HL-60/S4 (cell line): Measurements from ENCODE around the gene TCEA3.

Source experiments
- in situ Hi-C: fragments of 300-500 bp; cut with MboI; formaldehyde crosslinking; loops from 2 replicates; pipeline ENCODE4 v1.14.3; 2022; ENCODE audit warnings: low sequenced_read_pairs

TCEA3 gene

DNA sequence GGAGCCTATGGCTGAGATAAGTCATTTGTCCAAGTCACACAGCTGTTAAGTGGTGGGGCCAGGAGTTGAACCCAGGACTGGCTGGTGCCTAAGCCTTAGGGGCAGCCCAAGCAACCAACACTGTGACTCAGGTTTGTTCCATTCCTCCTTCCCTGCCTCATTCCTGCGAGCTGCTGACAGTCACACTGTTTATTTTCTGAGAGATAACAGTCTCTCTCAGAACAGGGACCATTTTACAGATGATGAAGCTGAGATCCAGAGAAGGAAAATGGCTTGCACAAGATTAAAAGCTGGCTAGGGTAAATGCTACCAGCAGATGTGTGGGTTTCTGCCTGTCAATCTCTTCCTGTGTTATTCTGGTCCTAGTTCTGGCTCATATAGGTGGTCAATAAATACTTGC lies 24.3 kb upstream of the TCEA3 start:
- in situ Hi-C loops = no loop called here

DNA sequence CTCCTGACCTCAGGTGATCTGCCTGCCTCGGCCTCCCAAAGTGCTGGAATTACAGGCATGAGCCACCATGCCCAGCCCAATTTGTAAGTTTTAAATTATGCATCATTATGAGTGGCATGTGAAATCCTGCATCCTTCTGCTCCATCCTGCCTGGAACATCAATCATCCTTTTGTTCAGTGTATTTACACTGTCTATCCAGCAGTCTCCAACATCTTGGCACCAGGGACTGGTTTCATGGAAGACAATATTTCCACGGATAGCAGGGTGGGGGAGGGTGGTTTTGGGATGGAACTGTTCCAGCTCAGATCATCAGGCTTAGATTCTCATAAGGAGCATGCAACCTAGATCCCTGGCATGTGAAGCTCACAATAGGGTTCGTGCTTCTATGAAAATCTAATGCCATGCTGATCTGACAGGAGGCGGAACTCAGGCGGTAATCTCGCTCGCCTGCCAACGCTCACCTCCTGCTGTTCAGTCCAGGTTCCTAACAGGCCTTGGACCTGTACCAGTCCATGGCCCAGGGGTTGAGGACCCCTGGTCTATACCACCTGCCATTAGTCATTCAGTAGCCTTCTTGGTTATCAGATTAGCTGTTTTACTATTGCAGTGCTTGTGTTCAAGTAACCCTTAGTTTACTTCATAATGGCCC lies 22.2 kb upstream of the TCEA3 start:
- in situ Hi-C loops = no loop called here

DNA sequence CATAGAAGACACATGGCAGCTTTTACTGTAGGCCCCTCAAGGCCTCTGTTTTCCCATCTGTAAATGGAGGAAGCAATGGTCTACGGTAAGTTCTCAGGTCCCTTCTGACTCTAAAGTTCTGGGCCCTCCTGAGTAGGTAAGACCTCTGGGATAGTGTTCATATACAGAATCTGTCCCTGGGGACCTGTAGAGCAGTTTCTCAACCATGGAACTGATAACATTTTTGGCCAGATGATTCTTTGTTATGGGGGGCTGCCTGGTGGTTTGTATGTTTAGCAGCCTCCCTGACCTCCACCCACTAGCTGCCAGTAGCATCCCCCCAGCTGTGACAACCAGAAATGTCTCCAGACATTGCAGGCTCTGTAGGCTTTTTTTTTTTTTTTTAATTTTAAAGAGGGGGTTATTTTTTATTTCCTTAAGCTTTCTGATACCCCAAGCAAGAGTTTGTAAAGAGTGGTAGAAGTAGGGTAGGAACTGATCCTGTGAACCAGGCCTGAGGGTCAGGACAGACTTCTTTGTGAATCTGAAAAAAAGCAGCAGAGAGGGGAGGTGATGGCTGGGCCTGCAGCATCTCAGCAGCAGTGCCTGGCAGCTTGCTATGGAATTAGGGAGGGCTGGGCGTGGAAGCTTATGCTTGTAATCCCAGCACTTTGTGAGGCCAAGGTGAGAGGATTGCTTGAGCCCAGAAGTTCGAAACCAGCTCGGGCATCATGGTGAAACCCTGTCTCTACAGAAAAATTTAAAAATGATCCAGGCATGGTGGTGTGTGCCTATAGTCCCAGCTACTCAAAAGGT lies 20.2 kb upstream of the TCEA3 start:
- in situ Hi-C loops = no loop called here

- in situ Hi-C loops = no loop called here
Measured at GRCh38 chr1:23444104-23444533, 19.6 kb upstream of the TCEA3 start.

- in situ Hi-C loops = no loop called here
Measured at GRCh38 chr1:23442751-23443150, 18.2 kb upstream of the TCEA3 start.

GRCh38 chr1:23441446-23442148 lies 17.0 kb upstream of the TCEA3 start:
- in situ Hi-C loops = no loop called here

DNA sequence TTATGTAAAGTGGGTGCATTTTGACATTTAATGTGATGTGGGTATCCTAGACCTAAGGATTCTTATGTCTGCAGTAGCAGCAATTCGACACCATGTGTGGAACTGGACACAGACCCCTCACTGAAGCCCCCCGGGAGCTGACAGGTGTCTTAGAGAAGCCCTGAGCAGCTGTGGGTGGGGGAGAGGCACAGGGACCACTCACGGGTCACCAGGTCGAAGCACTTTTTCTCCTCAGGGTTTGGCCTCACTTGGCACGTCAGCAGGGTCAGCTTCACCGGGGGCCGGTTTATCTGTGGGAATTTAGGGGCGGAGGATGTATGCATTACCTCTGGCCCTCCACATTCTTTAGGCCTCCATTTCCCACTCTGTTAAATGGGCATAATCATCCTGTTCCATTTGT lies 14.0 kb upstream of the TCEA3 start:
- in situ Hi-C loops = no loop called here

DNA sequence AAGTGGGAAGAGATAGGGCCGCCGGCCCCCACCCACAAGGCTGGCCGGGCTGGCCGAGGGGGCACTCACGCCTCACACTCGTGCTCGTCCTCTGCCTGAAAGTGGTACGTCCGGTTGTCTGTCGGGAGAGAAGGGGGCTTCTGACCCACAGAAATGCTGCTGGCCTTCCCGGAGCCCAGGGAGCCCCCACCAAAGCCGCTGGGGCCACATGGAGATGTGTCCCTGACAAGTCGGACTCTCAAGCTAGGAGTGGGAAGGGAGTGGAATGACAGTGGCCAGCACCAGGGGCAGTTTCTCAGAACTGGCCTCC lies 12.8 kb upstream of the TCEA3 start:
- in situ Hi-C loops = no loop called here

DNA sequence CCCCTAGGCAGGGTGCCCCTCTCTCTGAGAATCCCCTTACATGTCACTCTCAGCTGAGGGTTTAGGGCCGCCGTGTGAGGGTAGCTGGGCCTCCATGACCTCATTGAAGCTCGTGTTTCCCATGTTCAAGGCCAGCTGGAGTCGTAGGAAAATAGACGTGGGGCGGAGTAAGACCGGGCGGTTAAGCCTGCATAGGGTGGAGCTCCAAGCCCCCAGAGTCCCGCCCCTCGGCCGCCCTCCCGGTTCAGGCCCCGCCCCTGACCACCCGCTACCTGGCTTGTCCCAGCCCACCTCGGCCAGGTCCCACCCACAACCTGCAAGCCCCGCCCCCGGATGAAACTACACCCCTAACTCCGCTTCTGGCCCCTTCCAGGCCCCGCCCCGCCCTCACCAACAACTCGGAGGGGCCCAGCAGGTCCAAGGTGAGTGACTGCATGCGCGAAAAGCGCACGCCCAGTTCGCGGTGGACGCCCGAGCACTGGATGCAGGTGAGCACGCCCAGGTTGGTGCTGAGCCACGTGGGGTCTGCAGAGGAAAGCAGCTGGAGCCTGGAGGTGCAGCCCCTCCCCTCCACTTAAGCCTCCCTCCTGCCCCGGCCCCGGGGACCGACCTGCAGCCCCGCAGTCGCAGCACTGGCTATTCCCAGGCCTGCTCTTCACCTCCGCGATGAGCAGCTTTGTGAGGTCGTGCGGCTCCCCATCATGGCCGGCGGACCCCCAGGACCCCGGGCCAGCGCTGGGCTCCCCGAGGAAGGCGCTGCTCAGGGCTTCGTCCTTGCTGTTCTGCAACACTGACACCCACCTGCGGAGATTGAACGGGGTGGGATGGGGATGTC lies 12.2 kb upstream of the TCEA3 start:
- in situ Hi-C loops = no loop called here

- in situ Hi-C loops = no loop called here
Measured at GRCh38 chr1:23434260-23434775, 9.8 kb upstream of the TCEA3 start.

DNA sequence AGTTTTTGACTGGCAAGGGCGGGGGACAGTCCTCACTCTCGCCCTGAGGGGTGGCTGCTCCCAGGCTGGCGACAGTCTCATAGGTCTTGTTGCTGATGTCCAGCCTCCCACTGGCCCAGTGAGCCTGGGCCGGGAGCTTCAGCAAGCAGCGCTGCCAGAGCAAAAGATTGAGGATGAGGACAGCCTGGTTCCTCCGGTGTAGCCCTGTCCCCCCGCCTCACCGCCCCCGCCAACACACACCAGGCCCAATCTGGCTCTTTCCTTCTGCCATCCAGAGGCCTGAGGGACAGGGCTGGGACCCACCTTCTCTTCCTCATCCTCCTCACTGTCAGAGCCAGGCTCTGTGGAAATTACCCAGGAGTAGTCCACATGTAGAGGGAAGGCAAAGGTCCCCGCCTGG lies 8.6 kb upstream of the TCEA3 start:
- in situ Hi-C loops = no loop called here

- in situ Hi-C loops = no loop called here
Measured at GRCh38 chr1:23431431-23431830, 6.9 kb upstream of the TCEA3 start.

DNA sequence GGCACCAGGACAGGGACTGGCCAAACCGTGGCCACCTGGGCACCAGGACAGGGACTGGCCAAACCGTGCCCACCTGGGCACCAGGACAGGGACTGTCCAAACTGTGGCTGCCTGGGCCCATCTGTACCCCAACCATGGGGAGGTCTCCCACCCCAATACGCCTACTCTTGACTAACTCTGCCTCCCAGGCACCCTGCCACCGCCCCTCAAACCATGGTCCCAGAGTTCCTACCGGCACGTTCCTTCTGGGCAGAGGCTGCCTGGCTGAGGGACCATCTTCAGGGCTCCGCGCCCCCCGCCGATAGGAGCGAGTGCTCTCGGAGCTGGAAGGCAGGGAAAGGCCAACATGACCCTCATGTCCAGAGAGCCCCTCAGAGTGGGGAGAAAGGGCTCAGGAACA lies 6.3 kb upstream of the TCEA3 start:
- in situ Hi-C loops = no loop called here

GRCh38 chr1:23428136-23428905 lies 3.8 kb upstream of the TCEA3 start:
- in situ Hi-C loops = no loop called here

GRCh38 chr1:23427550-23427949 lies 3.0 kb upstream of the TCEA3 start:
- in situ Hi-C loops = no loop called here

DNA sequence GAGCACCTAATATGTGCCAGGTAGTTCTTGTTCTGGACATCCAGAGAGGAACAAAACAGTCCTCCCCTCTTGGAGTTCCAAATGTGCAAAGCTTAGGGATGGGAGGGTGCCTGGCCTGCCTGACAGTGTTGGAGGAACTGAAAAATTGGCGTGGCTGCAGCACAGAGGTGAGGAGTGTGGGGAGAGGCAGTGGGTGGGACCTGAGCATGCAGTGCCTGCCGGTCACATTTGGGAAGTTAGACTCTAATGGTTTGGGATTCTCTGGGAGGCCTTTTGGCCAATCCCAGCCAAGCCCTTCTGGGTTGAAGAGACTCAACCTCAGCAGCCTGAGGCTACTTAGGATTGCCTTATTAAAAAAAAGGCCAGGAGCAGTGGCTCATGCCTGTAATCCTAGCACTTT lies 2.3 kb upstream of the TCEA3 start:
- in situ Hi-C loops = no loop called here

GRCh38 chr1:23425193-23425494 lies 596 bp upstream of the TCEA3 start:
- in situ Hi-C loops = no loop called here

DNA sequence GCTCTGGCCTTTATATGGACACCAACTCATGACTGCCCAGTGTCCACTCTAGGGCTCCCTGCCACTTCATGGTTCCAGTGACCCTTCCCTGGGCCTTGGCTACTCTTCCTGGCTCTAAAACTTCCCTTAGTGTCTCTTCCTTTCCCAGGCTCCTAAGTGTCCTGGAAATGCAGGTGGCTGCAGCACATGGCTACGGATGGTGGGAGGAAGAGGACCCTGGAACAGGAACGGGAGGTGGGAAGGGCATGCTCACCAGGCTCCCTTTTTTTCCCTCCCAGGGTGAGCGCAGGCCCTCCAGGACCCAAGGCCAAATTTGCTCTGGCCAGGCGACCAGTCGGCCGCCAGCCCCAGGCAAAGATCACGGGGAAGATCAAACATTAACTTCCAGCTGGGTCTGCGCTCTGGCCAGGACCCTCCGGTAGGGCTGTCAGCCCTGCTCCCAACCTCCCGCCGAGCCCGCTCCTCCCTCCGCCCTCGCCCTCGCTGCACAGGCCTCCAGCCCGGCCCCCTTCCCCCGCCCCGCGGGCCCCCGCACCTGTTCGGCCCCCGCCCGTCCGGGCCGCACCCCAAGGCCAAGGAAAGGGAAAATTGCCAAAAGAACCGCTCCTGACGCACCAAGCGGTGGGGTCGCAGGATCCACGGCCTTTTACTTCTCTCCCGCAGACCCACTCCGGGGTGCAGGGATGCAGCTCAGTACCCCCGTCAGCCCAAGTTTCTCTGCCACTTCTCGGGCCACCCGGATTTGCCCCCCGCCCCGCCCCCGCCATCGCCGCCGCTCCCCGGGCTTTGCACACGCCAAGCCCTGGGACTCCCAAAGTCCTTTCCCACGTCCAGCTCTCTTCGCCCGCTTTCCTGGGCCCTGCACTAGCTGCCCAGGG lies 894 bp downstream of the TCEA3 start:
- in situ Hi-C loops = no loop called here

- in situ Hi-C loops = no loop called here
Measured at GRCh38 chr1:23422941-23423340, 1.6 kb downstream of the TCEA3 start.
